IMR-90 (cell line): Measurements from ENCODE around the gene SPHK1. TPM values are rescaled to one million over a fixed set of nuclear protein-coding genes. Genes with fewer than 3 reads are reported as not detected.
A peak's percentile ranks its signal among the peaks of the same experiment; 100 is the strongest.

Experiments
- ATAC-seq: fragments of 200-7000 bp; cut with Tn5 transposase; 2 replicates; pipeline ENCODE4 v1.9.1; 2020; ENCODE audit warnings: low read depth, mild to moderate bottlenecking, moderate library complexity
- BruUV-seq: library from RNA; stranded (reverse); fragments of 400-500 nt; replicated peaks from 2 replicates; lab custom pipeline; 2021; lab: Mats Ljungman, UMichigan
- CTCF ChIA-PET: fragments of 300-600 bp; formaldehyde crosslinking; extraction: SDS; loops from one replicate; lab custom pipeline; 2021; ENCODE audit warnings: antibody characterized with exemption; lab: Yijun Ruan, JAX
- POLR2A ChIA-PET: fragments of 300-600 bp; sonication (Branson Sonifier 250); formaldehyde crosslinking; loops from one replicate; lab custom pipeline; 2022; ENCODE audit warnings: antibody characterized with exemption; ENCODE audit not compliant: unreplicated experiment; lab: Charles Lee
- DNase-seq: peaks from one replicate; pipeline ENCODE4 v3.0.0; 2013
- H2AFZ ChIP-seq: replicated peaks from 2 replicates; pipeline ENCODE3; 2013; ENCODE audit warnings: low read length, mild to moderate bottlenecking; ENCODE audit not compliant: poor library complexity
- H2AK5ac ChIP-seq: 2 replicates; pipeline ENCODE4 v1.6.1; 2013; ENCODE audit warnings: low read depth, low read length, inconsistent platforms
- H2AK9ac ChIP-seq: replicated peaks from 2 replicates; pipeline ENCODE3; 2013; ENCODE audit warnings: mild to moderate bottlenecking, low read depth, low read length, moderate library complexity; ENCODE audit not compliant: poor library complexity
- H2BK120ac ChIP-seq: 2 replicates; pipeline ENCODE4 v1.6.1; 2013; ENCODE audit warnings: low read depth, low read length, inconsistent platforms
- H2BK15ac ChIP-seq: 3 replicates; pipeline ENCODE4 v1.6.1; 2013; ENCODE audit warnings: low read depth, low read length, inconsistent platforms
- H2BK20ac ChIP-seq: 2 replicates; pipeline ENCODE4 v1.6.1; 2013; ENCODE audit warnings: low read depth, mild to moderate bottlenecking, inconsistent platforms, low read length, moderate library complexity
- H2BK5ac ChIP-seq: 2 replicates; pipeline ENCODE4 v1.6.1; 2013; ENCODE audit warnings: mild to moderate bottlenecking, low read depth, low read length, inconsistent platforms; ENCODE audit not compliant: poor library complexity, severe bottlenecking
- H3K14ac ChIP-seq: replicated peaks from 2 replicates; pipeline ENCODE4 v1.6.1; 2013; ENCODE audit warnings: low read depth, low read length, inconsistent platforms
- H3K18ac ChIP-seq: 2 replicates; pipeline ENCODE4 v1.6.1; 2013; ENCODE audit warnings: low read depth, low read length, control low read depth
- H3K23ac ChIP-seq: 2 replicates; pipeline ENCODE4 v1.6.1; 2013; ENCODE audit warnings: low read depth, low read length, inconsistent platforms
- H3K27ac ChIP-seq: 2 replicates; pipeline ENCODE4 v1.5.1; 2013; ENCODE audit warnings: mild to moderate bottlenecking, control low read depth, low read length; ENCODE audit not compliant: insufficient read depth
- H3K27me3 ChIP-seq: 2 replicates; pipeline ENCODE4 v1.6.1; 2013; ENCODE audit warnings: low read length; ENCODE audit not compliant: control insufficient read depth, insufficient read depth
- H3K36me3 ChIP-seq: 2 replicates; pipeline ENCODE4 v1.6.1; 2013; ENCODE audit warnings: low read length, mixed read lengths; ENCODE audit not compliant: control insufficient read depth, insufficient read depth
- H3K4ac ChIP-seq: 2 replicates; pipeline ENCODE4 v1.6.1; 2013; ENCODE audit warnings: low read depth, low read length, inconsistent platforms
- H3K4me1 ChIP-seq: 2 replicates; pipeline ENCODE4 v1.6.1; 2013; ENCODE audit warnings: low read length, mixed read lengths; ENCODE audit not compliant: control insufficient read depth, insufficient read depth
- H3K4me2 ChIP-seq: 2 replicates; pipeline ENCODE4 v1.6.1; 2013; ENCODE audit warnings: low read depth, mild to moderate bottlenecking, control low read depth, low read length, moderate library complexity
- H3K4me3 ChIP-seq: 2 replicates; pipeline ENCODE4 v1.5.1; 2013; ENCODE audit warnings: low read depth, mild to moderate bottlenecking, control low read depth, low read length, moderate library complexity; ENCODE audit not compliant: insufficient read depth
- H3K56ac ChIP-seq: 2 replicates; pipeline ENCODE4 v1.6.1; 2013; ENCODE audit warnings: low read length, inconsistent platforms; ENCODE audit not compliant: insufficient read depth; ENCODE audit errors: extremely low read depth
- H3K79me1 ChIP-seq, 2 experiments: 2 replicates each; pipeline ENCODE4 v1.6.1; 2013; ENCODE audit warnings: low read length in 2 of 2, inconsistent platforms in 1 of 2, low read depth in 1 of 2
- H3K9ac ChIP-seq: 2 replicates; pipeline ENCODE4 v1.6.1; 2013; ENCODE audit warnings: low read depth, low read length, control low read depth
- H3K9me1 ChIP-seq: 2 replicates; pipeline ENCODE4 v1.6.1; 2013; ENCODE audit warnings: low read length, inconsistent platforms; ENCODE audit not compliant: insufficient read depth
- H3K9me3 ChIP-seq: 2 replicates; pipeline ENCODE4 v1.6.1; 2013; ENCODE audit warnings: low read length; ENCODE audit not compliant: control insufficient read depth, insufficient read depth
- H4K20me1 ChIP-seq: 2 replicates; pipeline ENCODE4 v1.6.1; 2013; ENCODE audit warnings: low read length, inconsistent platforms; ENCODE audit not compliant: insufficient read depth
- H4K5ac ChIP-seq: 2 replicates; pipeline ENCODE4 v1.6.1; 2013; ENCODE audit warnings: mild to moderate bottlenecking, low read depth, low read length, control low read depth
- H4K8ac ChIP-seq, 2 experiments: 2 replicates each; pipeline ENCODE4 v1.6.1; 2013; ENCODE audit warnings: low read depth in 2 of 2, low read length in 2 of 2, control low read depth in 1 of 2, inconsistent platforms in 1 of 2
- H4K91ac ChIP-seq: 2 replicates; pipeline ENCODE4 v1.6.1; 2013; ENCODE audit warnings: low read depth, low read length, inconsistent platforms; ENCODE audit not compliant: insufficient read depth
- BHLHE40 ChIP-seq: fragments of 150-350 bp; IDR thresholded peaks from 2 replicates; pipeline ENCODE4 v1.6.1; 2016; ENCODE audit warnings: mild to moderate bottlenecking, low read depth, low read length
- ELK1 ChIP-seq: fragments of 150-350 bp; IDR thresholded peaks from 2 replicates; pipeline ENCODE4 v1.6.1; 2016; ENCODE audit warnings: low read depth, mild to moderate bottlenecking, low read length, moderate library complexity, borderline replicate concordance
- FOS ChIP-seq: fragments of 150-350 bp; IDR thresholded peaks from 2 replicates; pipeline ENCODE4 v1.6.1; 2016; ENCODE audit warnings: low read depth, low read length
- MAZ ChIP-seq: IDR thresholded peaks from 2 replicates; pipeline ENCODE4 v1.6.1; 2012; ENCODE audit warnings: low read depth, mild to moderate bottlenecking, low read length, improper control_type of control experiment, moderate library complexity, borderline replicate concordance
- MXI1 ChIP-seq: IDR thresholded peaks from 2 replicates; pipeline ENCODE4 v1.6.1; 2012; ENCODE audit warnings: low read depth, mild to moderate bottlenecking, low read length, moderate library complexity, borderline replicate concordance
- NFE2L2 ChIP-seq: fragments of 150-350 bp; IDR thresholded peaks from 2 replicates; pipeline ENCODE4 v1.6.1; 2016; ENCODE audit warnings: low read depth, mild to moderate bottlenecking, low read length
- RAD21 ChIP-seq: IDR thresholded peaks from 2 replicates; pipeline ENCODE4 v1.6.1; 2012; ENCODE audit warnings: low read length, improper control_type of control experiment
- RCOR1 ChIP-seq: IDR thresholded peaks from 2 replicates; pipeline ENCODE4 v1.6.1; 2012; ENCODE audit warnings: mild to moderate bottlenecking, low read length, improper control_type of control experiment; ENCODE audit not compliant: insufficient replicate concordance
- RFX5 ChIP-seq: IDR thresholded peaks from 2 replicates; pipeline ENCODE4 v1.8.0; 2012; ENCODE audit warnings: low read depth, mild to moderate bottlenecking, low read length, moderate library complexity
- SMC3 ChIP-seq: fragments of 150-350 bp; IDR thresholded peaks from 2 replicates; pipeline ENCODE4 v1.6.1; 2016; ENCODE audit warnings: low read depth, mild to moderate bottlenecking, antibody characterized with exemption, low read length, moderate library complexity
- WGBS, 2 experiments: methylation state at CpG; one replicate each; pipeline versions ENCODE4 v1.1.5 to v1.1.7; 2013; ENCODE audit warnings: missing lambda C conversion rate in 2 of 2; ENCODE audit not compliant: insufficient read length in 1 of 2; ENCODE audit errors: extremely low coverage in 2 of 2; 5-methylcytosine and 5-hydroxymethylcytosine counted together
- dilution Hi-C: fragments of 300-500 bp; cut with HindIII; formaldehyde crosslinking; loops from one replicate; pipeline ENCODE4 v1.14.3; 2018; ENCODE audit warnings: low sequenced_read_pairs; ENCODE audit not compliant: unreplicated experiment
- in situ Hi-C: fragments of 300-500 bp; cut with MboI; formaldehyde crosslinking; loops from 3 replicates; pipeline ENCODE4 v1.14.3; 2019; ENCODE audit warnings: low sequenced_read_pairs, inconsistent platforms, mixed read lengths
- intact Hi-C: fragments of 100-400 bp; cut with micrococcal nuclease; formaldehyde crosslinking; loops from 2 replicates; pipeline ENCODE4 v1.10.0; 2022
- polyA plus RNA-seq, 3 experiments: library from polyadenylated mRNA; depleted of rRNA; stranded (reverse); fragments of >200 nt; gene quantifications; 2 replicates each; pipeline ENCODE4 v1.2.3, GENCODE V29; 2012; ENCODE audit warnings: low replicate concordance in 1 of 3
- total RNA-seq: library from RNA; depleted of rRNA; stranded (reverse); fragments of >200 nt; gene quantifications from 2 replicates; pipeline ENCODE4 v1.2.3, GENCODE V29; 2012

SPHK1 gene
- total and polyA plus RNA-seq, 2 of the 4 experiments (the other 2 are of a cell fraction): 44.4 to 82.7 TPM

GRCh38 chr17:76366247-76366646, 18.2 kb upstream of the SPHK1 start:
- peaks cover 10% of the 10 kb centered on the region for H3K9me1 ChIP-seq
- DNase-seq: no peak
- dilution Hi-C loops: no loop called here
- no peaks in the 10 kb centered on the region for H4K20me1 ChIP-seq
- no peak overlapping the region for H4K91ac ChIP-seq
- no peak overlapping the region for H2AFZ ChIP-seq
- no peak overlapping the region for H2BK20ac ChIP-seq
- WGBS, 2 experiments: no CpG with 5 or more reads among the region's 3 CpGs
- H3K23ac ChIP-seq: no peak overlapping the region
- H3K36me3 ChIP-seq: no peaks in the 10 kb centered on the region
- H3K9me3 ChIP-seq: no peaks in the 10 kb centered on the region
- TF ChIP-seq MAZ: no peak
- TF ChIP-seq RCOR1: no peak
- no peak for TF ChIP-seq RAD21
- TF ChIP-seq SMC3: no peak
- TF ChIP-seq BHLHE40: no peak
- no peak for TF ChIP-seq MXI1
- TF ChIP-seq ELK1: no peak
- TF ChIP-seq RFX5: no peak
- no peak for TF ChIP-seq FOS
- no peak for TF ChIP-seq NFE2L2
- H3K14ac ChIP-seq: no peak overlapping the region
- H3K27ac ChIP-seq: no peak overlapping the region
- no peak overlapping the region for H2BK5ac ChIP-seq
- no peak overlapping the region for H3K9ac ChIP-seq
- H3K56ac ChIP-seq: no peak overlapping the region
- H3K18ac ChIP-seq: no peak overlapping the region
- H3K4me2 ChIP-seq: no peak overlapping the region
- no peak overlapping the region for H4K5ac ChIP-seq
- BruUV-seq: no TSS peak
- H3K4me1 ChIP-seq: peaks cover 20% of the 10 kb centered on the region
- H2BK15ac ChIP-seq: no peak overlapping the region
- in situ Hi-C loops: no loop called here
- POLR2A ChIA-PET: no interaction called here
- H3K79me1 ChIP-seq: peaks cover 0 to 17% of the 10 kb centered on the region in 2 experiments; a peak in 2 of 4 replicates
- H2AK5ac ChIP-seq: peak overlapping the region; percentile 43; the same call in 1 of the 2 replicates
- intact Hi-C loops: no loop called here
- no peak overlapping the region for H4K8ac ChIP-seq
- CTCF ChIA-PET: interaction anchor here (1.2 kb wide), 1 partner anchor 29 kb away, joined by 3 read pairs; no protein-coding TSS in a partner anchor
- H3K27me3 ChIP-seq: no peaks in the 10 kb centered on the region
- no peak for ATAC-seq
- H2AK9ac ChIP-seq: no peak overlapping the region
- no peak overlapping the region for H2BK120ac ChIP-seq
- H3K4me3 ChIP-seq: no peak overlapping the region
- H3K4ac ChIP-seq: no peak overlapping the region
